ENCODE results near the gene GPRC5D. TPM values are rescaled to one million over a fixed set of nuclear protein-coding genes. Genes with fewer than 3 reads are reported as not detected.

GPRC5D gene
- total and polyA plus RNA-seq, 9 of the 15 experiments (the other 6 are each of a cell fraction or from before 2014, with no cell fraction given), result 1.0 to 1.1 TPM; not detected in 7

GRCh38 chr12:12891080-12891880 lies 60.7 kb downstream of the GPRC5D start, which contains the start of gene GPRC5A (continued):
- TF ChIP-seq ZNF512 (tag; IDR thresholded peaks at IDR 0.05) (no peak), KAT2B (IDR thresholded peaks at IDR 0.05; ENCODE audit: low read depth, low read length) (no peak), REST (IDR thresholded peaks at IDR 0.05; ENCODE audit: borderline replicate concordance) (peak; percentile 52), REST (CRISPR knock-in tag; IDR thresholded peaks at IDR 0.05; ENCODE audit: low read depth) (no peak), ZNF583 (CRISPR knock-in tag; IDR thresholded peaks at IDR 0.05) (no peak), GABPA (tag; conservative IDR thresholded peaks at IDR 0.05; ENCODE audit: low read depth) (no peak), SMAD2 (IDR thresholded peaks at IDR 0.05; ENCODE audit: low read depth, low read length) (no peak), NKRF (IDR thresholded peaks at IDR 0.05; ENCODE audit: borderline replicate concordance) (no peak; the same call in 1 of the 2 replicates), ZNF224 (CRISPR knock-in tag; IDR thresholded peaks at IDR 0.05) (no peak)
